Measurements from ENCODE around the gene ECI1. TPM values are rescaled to one million over a fixed set of nuclear protein-coding genes. Genes with fewer than 3 reads are reported as not detected.

ECI1 gene
- total RNA-seq, 1 donor: 10.5 TPM

- H3K4me1 ChIP-seq (ENCODE audit: insufficient read depth, low read length): no peaks in the 10 kb centered on the region
- H3K4me3 ChIP-seq (ENCODE audit: low read length): no peak overlapping the region
- no peaks in the 10 kb centered on the region for H3K27me3 ChIP-seq (ENCODE audit: insufficient read depth, low read length)
- H3K9me3 ChIP-seq (ENCODE audit: low read depth, low read length): no peaks in the 10 kb centered on the region
Observed at GRCh38 chr16:2284001-2284770, 32.8 kb upstream of the ECI1 start.

- no peaks in the 10 kb centered on the region for H3K9me3 ChIP-seq (ENCODE audit: low read depth, low read length)
- H3K27me3 ChIP-seq (ENCODE audit: insufficient read depth, low read length): no peaks in the 10 kb centered on the region
- H3K4me1 ChIP-seq (ENCODE audit: insufficient read depth, low read length): no peaks in the 10 kb centered on the region
- no peak overlapping the region for H3K4me3 ChIP-seq (ENCODE audit: low read length)
Observed at GRCh38 chr16:2282866-2283555, 31.6 kb upstream of the ECI1 start.

- no peak overlapping the region for H3K4me3 ChIP-seq (ENCODE audit: low read length)
- H3K9me3 ChIP-seq (ENCODE audit: low read depth, low read length): no peaks in the 10 kb centered on the region
- no peaks in the 10 kb centered on the region for H3K4me1 ChIP-seq (ENCODE audit: insufficient read depth, low read length)
- no peaks in the 10 kb centered on the region for H3K27me3 ChIP-seq (ENCODE audit: insufficient read depth, low read length)
Observed at GRCh38 chr16:2282262-2282661, 30.9 kb upstream of the ECI1 start.

GRCh38 chr16:2280981-2281542 lies 29.7 kb upstream of the ECI1 start:
- Histone ChIP-seq H3K9me3 (ENCODE audit: low read depth, low read length) (no peaks in the 10 kb centered on the region), H3K4me3 (ENCODE audit: low read length) (no peak overlapping the region), H3K4me1 (ENCODE audit: insufficient read depth, low read length) (no peaks in the 10 kb centered on the region), H3K27me3 (ENCODE audit: insufficient read depth, low read length) (no peaks in the 10 kb centered on the region)

GRCh38 chr16:2280461-2280860 lies 29.1 kb upstream of the ECI1 start:
- Histone ChIP-seq H3K9me3 (ENCODE audit: low read depth, low read length) (no peaks in the 10 kb centered on the region), H3K4me3 (ENCODE audit: low read length) (no peak overlapping the region), H3K4me1 (ENCODE audit: insufficient read depth, low read length) (no peaks in the 10 kb centered on the region), H3K27me3 (ENCODE audit: insufficient read depth, low read length) (no peaks in the 10 kb centered on the region)

GRCh38 chr16:2278956-2279800 lies 27.8 kb upstream of the ECI1 start:
- no peaks in the 10 kb centered on the region for H3K4me1 ChIP-seq (ENCODE audit: insufficient read depth, low read length)
- H3K9me3 ChIP-seq (ENCODE audit: low read depth, low read length): no peaks in the 10 kb centered on the region
- no peaks in the 10 kb centered on the region for H3K27me3 ChIP-seq (ENCODE audit: insufficient read depth, low read length)
- H3K4me3 ChIP-seq (ENCODE audit: low read length): no peak overlapping the region

- no peak overlapping the region for H3K4me3 ChIP-seq (ENCODE audit: low read length)
- H3K27me3 ChIP-seq (ENCODE audit: insufficient read depth, low read length): no peaks in the 10 kb centered on the region
- no peaks in the 10 kb centered on the region for H3K4me1 ChIP-seq (ENCODE audit: insufficient read depth, low read length)
- no peaks in the 10 kb centered on the region for H3K9me3 ChIP-seq (ENCODE audit: low read depth, low read length)
Observed at GRCh38 chr16:2278272-2278608, 26.9 kb upstream of the ECI1 start.

GRCh38 chr16:2277466-2278271 lies 26.3 kb upstream of the ECI1 start:
- H3K4me3 ChIP-seq (ENCODE audit: low read length): no peak overlapping the region
- H3K4me1 ChIP-seq (ENCODE audit: insufficient read depth, low read length): no peaks in the 10 kb centered on the region
- H3K9me3 ChIP-seq (ENCODE audit: low read depth, low read length): no peaks in the 10 kb centered on the region
- H3K27me3 ChIP-seq (ENCODE audit: insufficient read depth, low read length): no peaks in the 10 kb centered on the region

- Histone ChIP-seq H3K4me3 (ENCODE audit: low read length) (no peak overlapping the region), H3K27me3 (ENCODE audit: insufficient read depth, low read length) (no peaks in the 10 kb centered on the region), H3K9me3 (ENCODE audit: low read depth, low read length) (no peaks in the 10 kb centered on the region), H3K4me1 (ENCODE audit: insufficient read depth, low read length) (peaks cover 6% of the 10 kb centered on the region)
Observed at GRCh38 chr16:2276368-2277195, 25.2 kb upstream of the ECI1 start.

- H3K9me3 ChIP-seq (ENCODE audit: low read depth, low read length): no peaks in the 10 kb centered on the region
- H3K27me3 ChIP-seq (ENCODE audit: insufficient read depth, low read length): no peaks in the 10 kb centered on the region
- peaks cover 6% of the 10 kb centered on the region for H3K4me1 ChIP-seq (ENCODE audit: insufficient read depth, low read length)
- H3K4me3 ChIP-seq (ENCODE audit: low read length): no peak overlapping the region
Observed at GRCh38 chr16:2275476-2276367, 24.3 kb upstream of the ECI1 start.

GRCh38 chr16:2273931-2274330 lies 22.5 kb upstream of the ECI1 start:
- Histone ChIP-seq H3K27me3 (ENCODE audit: insufficient read depth, low read length) (no peaks in the 10 kb centered on the region), H3K4me1 (ENCODE audit: insufficient read depth, low read length) (peaks cover 16% of the 10 kb centered on the region), H3K9me3 (ENCODE audit: low read depth, low read length) (no peaks in the 10 kb centered on the region), H3K4me3 (ENCODE audit: low read length) (no peak overlapping the region)

GRCh38 chr16:2273484-2273883 lies 22.1 kb upstream of the ECI1 start:
- peaks cover 19% of the 10 kb centered on the region for H3K4me1 ChIP-seq (ENCODE audit: insufficient read depth, low read length)
- H3K27me3 ChIP-seq (ENCODE audit: insufficient read depth, low read length): no peaks in the 10 kb centered on the region
- no peaks in the 10 kb centered on the region for H3K9me3 ChIP-seq (ENCODE audit: low read depth, low read length)
- H3K4me3 ChIP-seq (ENCODE audit: low read length): no peak overlapping the region

GRCh38 chr16:2271848-2272461 lies 20.6 kb upstream of the ECI1 start:
- H3K4me3 ChIP-seq (ENCODE audit: low read length): no peak overlapping the region
- H3K4me1 ChIP-seq (ENCODE audit: insufficient read depth, low read length): peaks cover 21% of the 10 kb centered on the region
- H3K9me3 ChIP-seq (ENCODE audit: low read depth, low read length): no peaks in the 10 kb centered on the region
- no peaks in the 10 kb centered on the region for H3K27me3 ChIP-seq (ENCODE audit: insufficient read depth, low read length)
